Activated naive CD4-positive, alpha-beta T cell treated with anti-CD3 and anti-CD28 coated beads, Interleukin-2, amount 50 U/mL, for 24 hours (primary cell): ENCODE results near the gene SMPDL3B.

Experiments
- H3K27ac Mint-ChIP-seq: one replicate; pipeline ENCODE4 v1.8.0; 2021; ENCODE audit warnings: mild to moderate bottlenecking, mixed read lengths
- H3K27me3 Mint-ChIP-seq: one replicate; pipeline ENCODE4 v1.8.0; 2021; ENCODE audit warnings: mixed read lengths
- H3K36me3 Mint-ChIP-seq: one replicate; pipeline ENCODE4 v1.8.0; 2021; ENCODE audit warnings: mixed read lengths
- H3K4me1 Mint-ChIP-seq: one replicate; pipeline ENCODE4 v1.8.0; 2021; ENCODE audit warnings: mixed read lengths
- H3K4me3 Mint-ChIP-seq: one replicate; pipeline ENCODE4 v1.8.0; 2021; ENCODE audit warnings: mild to moderate bottlenecking, mixed read lengths
- H3K9me3 Mint-ChIP-seq: one replicate; pipeline ENCODE4 v1.8.0; 2021; ENCODE audit warnings: mixed read lengths

Gene SMPDL3B

DNA sequence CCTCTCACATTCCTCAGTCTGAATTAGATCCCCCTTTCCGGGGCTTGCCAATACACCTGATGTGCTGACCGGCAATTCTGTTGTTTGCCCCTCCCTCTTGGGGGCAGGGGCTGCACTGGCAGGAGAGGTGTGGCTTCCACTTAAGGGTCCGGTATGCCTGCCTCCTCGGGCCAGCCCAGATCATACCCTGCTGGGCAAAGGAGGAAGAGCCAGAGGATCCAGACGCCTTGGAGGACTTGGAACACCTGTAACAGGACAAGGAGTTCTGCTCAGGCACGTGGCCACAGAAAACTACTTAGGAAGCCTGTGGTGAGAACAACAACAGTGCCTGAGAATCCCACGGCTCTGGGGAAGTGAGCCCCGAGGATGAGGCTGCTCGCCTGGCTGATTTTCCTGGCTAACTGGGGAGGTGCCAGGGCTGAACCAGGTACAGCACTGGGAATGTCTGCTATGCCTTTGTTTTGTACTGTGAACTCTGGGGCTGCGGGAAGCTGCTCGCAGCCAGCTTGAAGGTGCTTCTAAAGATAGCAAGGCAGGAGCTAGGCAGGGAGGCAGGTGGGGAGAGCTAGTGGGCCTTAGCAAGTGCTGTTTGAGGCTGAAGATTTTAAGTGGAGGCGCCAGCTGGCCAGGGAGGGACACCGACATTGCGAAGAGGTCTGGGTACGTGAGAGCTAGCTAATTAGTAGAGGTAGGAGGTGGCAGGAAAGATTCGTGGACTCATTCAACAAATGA, at the start of gene SMPDL3B:
Gene SMPDL3B, plus strand, starts transcription at position 183 of the 732 bp plus-strand sequence. Its CDS starts 184 bp downstream, at position 367.
- H3K4me1 Mint-ChIP-seq: peaks cover 17% of the 10 kb centered on the region
- peak within 1 kb of the TSS; percentile 31 for H3K27ac Mint-ChIP-seq
- peak within 1 kb of the TSS; percentile 82 for H3K4me3 Mint-ChIP-seq
- no peaks in the 10 kb centered on the region for H3K9me3 Mint-ChIP-seq
- peaks cover 7% of the 10 kb centered on the region for H3K27me3 Mint-ChIP-seq
- H3K36me3 Mint-ChIP-seq: no peaks in the 10 kb centered on the region

- peaks cover 71% of the 10 kb centered on the region for H3K4me1 Mint-ChIP-seq
Measured at GRCh38 chr1:27885114-27885528, 49.7 kb upstream of the SMPDL3B start.

DNA sequence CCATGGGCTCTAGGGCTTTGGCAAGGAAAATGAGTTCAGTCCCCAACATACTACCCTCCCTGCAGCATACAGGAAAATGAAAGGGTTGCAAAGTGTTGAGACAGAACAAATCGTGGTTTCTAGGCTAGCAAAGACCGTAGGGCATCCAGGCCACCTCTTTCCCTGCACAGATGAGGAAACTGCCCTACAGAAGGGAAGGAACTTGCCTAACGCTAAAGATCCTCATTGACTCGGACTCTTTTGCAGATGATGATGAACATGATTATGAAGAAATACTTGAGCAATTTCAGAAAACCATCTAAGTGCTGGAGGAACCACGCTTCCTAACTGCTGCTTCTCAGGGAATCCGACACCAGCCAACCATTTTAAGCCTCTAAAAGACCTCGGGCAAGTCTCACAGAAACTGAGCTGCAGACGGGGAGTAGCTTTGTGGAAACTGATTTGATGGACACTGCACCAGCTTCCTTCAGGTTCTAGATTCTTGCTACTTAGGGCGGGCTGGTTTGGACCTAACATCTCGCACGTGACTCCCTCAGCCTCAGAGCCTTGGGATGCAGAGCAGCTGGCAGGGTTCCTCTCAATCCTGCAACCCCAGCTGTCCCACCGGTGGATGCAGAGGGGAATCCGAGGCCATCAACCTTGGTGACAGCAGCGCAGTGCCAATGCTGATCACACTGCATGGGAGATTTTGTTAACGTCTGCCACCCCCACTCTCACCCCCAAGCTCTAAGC, 49.0 kb upstream of the SMPDL3B start:
- Mint-ChIP-seq H3K27me3 (no peaks in the 10 kb centered on the region), H3K9me3 (no peaks in the 10 kb centered on the region), H3K4me1 (peaks cover 78% of the 10 kb centered on the region), H3K27ac (peak overlapping the region; percentile 95), H3K36me3 (peaks cover 19% of the 10 kb centered on the region), H3K4me3 (no peak overlapping the region)

More at GRCh38 chr1:27885114-27885528, 49.7 kb upstream of the SMPDL3B start:
- Mint-ChIP-seq H3K4me3 (no peak overlapping the region), H3K27me3 (no peaks in the 10 kb centered on the region), H3K9me3 (no peaks in the 10 kb centered on the region), H3K36me3 (peaks cover 16% of the 10 kb centered on the region), H3K27ac (peak overlapping the region; percentile 65)

- Mint-ChIP-seq H3K9me3 (no peaks in the 10 kb centered on the region), H3K27ac (peak overlapping the region; percentile 95), H3K4me3 (peak overlapping the region; percentile 15), H3K4me1 (peaks cover 81% of the 10 kb centered on the region), H3K27me3 (no peaks in the 10 kb centered on the region), H3K36me3 (peaks cover 24% of the 10 kb centered on the region)
Measured at GRCh38 chr1:27886353-27886679, 48.5 kb upstream of the SMPDL3B start.

GRCh38 chr1:27886744-27887143, 48.1 kb upstream of the SMPDL3B start:
- Mint-ChIP-seq H3K4me1 (peaks cover 84% of the 10 kb centered on the region), H3K36me3 (peaks cover 27% of the 10 kb centered on the region), H3K27ac (peak overlapping the region; percentile 95), H3K9me3 (no peaks in the 10 kb centered on the region), H3K27me3 (no peaks in the 10 kb centered on the region), H3K4me3 (no peak overlapping the region)

DNA sequence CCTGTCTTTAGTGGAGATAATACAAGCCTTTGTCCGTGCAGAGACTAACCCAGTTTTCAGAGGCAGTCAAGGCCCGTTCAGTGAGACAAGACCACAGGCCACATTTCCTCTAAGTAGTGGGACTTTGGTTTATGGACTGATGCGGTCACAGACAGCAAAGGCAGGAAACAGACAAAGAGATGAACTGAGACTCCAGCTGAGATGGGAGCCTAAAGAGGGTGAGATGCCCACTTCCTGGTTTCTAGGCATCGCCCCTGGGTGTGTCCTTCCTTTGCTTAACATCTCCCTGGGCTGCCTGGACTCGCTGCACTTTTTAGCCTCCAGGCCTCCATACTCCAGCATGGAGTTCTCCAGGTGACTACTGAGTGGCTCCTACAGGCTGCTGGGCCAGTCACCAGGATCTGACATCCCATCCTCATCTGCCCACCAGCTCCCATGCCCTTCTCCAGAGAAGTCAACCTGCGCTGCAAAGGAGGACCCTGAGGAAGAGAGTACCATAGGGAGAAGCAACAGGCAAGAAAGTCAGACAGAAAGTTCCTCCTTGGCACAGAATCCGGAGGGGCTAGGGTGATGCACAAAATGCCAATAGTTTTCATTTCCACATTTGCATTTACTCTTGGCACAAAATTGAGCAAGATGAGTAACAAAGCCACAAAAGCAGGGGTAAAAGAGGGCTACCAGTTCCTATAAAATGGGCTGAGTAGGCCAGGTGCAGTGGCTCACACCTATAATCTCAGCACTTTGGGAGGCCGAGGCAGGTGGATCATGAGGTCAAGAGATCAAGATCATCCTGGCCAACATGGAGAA, 47.4 kb upstream of the SMPDL3B start:
- Mint-ChIP-seq H3K4me1 (peaks cover 88% of the 10 kb centered on the region), H3K9me3 (no peaks in the 10 kb centered on the region), H3K4me3 (peak overlapping the region; percentile 66), H3K36me3 (peaks cover 30% of the 10 kb centered on the region), H3K27ac (peak overlapping the region; percentile 95), H3K27me3 (no peaks in the 10 kb centered on the region)

GRCh38 chr1:27889506-27889905, 45.3 kb upstream of the SMPDL3B start:
- Mint-ChIP-seq H3K27ac (peak overlapping the region; percentile 12), H3K4me3 (peak overlapping the region; percentile 15)

DNA sequence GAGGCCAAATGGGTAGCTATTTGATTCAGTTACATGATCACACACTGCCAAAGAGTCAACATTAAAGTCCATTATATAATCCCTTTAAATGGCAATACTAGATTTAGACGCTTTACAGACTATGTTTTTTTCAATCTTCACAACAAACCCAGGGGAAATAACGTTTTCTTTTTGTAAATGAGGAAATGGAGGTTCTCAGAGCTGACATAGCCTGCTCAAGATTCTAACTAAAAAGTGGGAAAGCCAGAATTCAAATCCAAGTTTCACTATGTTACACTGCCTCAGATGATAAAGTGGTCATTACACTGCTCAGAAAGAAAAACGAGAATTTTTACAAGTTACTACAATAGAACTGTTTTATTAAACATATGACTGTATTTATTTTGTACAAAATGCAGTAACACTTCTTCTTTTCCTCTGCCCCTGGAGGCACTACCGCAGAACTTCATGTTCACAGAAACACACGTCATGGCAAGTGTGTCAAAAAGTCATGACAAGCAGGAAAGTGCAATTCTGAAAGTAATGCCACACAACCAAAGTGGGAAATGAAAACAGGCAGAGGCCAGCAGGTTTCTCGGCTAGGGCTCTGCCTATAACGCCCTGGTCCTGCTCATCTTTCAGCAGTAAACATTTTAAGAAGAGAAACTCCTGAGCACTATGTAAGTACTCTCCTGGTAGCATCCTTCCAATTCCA, 43.5 kb upstream of the SMPDL3B start:
- Mint-ChIP-seq H3K4me1 (peaks cover 66% of the 10 kb centered on the region), H3K36me3 (peaks cover 33% of the 10 kb centered on the region)

More at GRCh38 chr1:27889506-27889905, 45.3 kb upstream of the SMPDL3B start:
- Mint-ChIP-seq H3K36me3 (peaks cover 32% of the 10 kb centered on the region), H3K27me3 (no peaks in the 10 kb centered on the region), H3K4me1 (peaks cover 75% of the 10 kb centered on the region), H3K9me3 (no peaks in the 10 kb centered on the region)

DNA sequence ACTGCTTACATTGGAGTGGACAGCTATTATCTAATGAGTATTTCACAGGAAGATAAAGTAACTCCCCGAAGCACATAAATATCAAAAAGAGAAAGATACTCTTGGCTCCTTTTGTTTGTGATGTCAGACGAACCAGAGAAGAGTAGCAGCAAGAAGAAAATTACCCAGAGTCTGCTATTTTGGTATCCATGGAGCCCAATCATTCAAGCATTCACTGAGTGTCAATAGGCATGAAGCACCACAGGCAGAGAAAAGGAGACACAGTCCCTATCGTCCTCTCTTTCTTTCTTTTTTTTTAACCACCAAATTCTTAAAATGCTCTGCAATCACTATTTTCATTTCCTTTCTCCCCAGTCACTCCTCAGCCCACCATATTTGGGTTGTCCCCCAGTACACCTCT, 40.3 kb upstream of the SMPDL3B start:
- Mint-ChIP-seq H3K4me3 (no peak overlapping the region), H3K36me3 (peaks cover 29% of the 10 kb centered on the region), H3K4me1 (peaks cover 40% of the 10 kb centered on the region), H3K27me3 (no peaks in the 10 kb centered on the region), H3K9me3 (no peaks in the 10 kb centered on the region), H3K27ac (peak overlapping the region; percentile 69)

More for the DNA sequence above, 43.5 kb upstream of the SMPDL3B start:
- Mint-ChIP-seq H3K9me3 (no peaks in the 10 kb centered on the region), H3K27me3 (no peaks in the 10 kb centered on the region), H3K4me3 (peak overlapping the region; percentile 37), H3K27ac (peak overlapping the region; percentile 82)

DNA sequence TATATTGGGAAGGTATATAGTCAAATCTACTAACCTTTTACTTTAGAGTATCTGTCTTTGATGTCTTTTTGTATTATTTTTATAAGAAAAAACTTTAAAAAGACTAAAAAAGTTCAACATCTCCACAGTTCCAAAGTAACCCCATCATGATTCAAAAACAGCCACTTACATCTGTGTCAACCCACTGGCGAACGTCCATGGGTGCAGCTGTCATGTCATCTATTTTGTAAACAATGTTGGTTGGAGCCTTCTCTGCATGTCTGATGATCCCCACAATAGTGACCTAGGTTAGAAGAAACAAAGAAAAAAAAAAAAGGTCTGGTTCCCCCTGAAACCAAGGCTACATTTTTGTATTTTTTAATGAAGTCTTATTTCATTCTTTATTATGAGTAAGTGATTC, 28.0 kb upstream of the SMPDL3B start:
- no peaks in the 10 kb centered on the region for H3K9me3 Mint-ChIP-seq
- no peak overlapping the region for H3K4me3 Mint-ChIP-seq
- peaks cover 13% of the 10 kb centered on the region for H3K4me1 Mint-ChIP-seq
- no peak overlapping the region for H3K27ac Mint-ChIP-seq
- H3K27me3 Mint-ChIP-seq: no peaks in the 10 kb centered on the region
- peaks cover 5% of the 10 kb centered on the region for H3K36me3 Mint-ChIP-seq

- peaks cover 6% of the 10 kb centered on the region for H3K36me3 Mint-ChIP-seq
- no peaks in the 10 kb centered on the region for H3K27me3 Mint-ChIP-seq
- H3K9me3 Mint-ChIP-seq: no peaks in the 10 kb centered on the region
- peak overlapping the region; percentile 57 for H3K4me3 Mint-ChIP-seq
- H3K27ac Mint-ChIP-seq: peak overlapping the region; percentile 90
- peaks cover 26% of the 10 kb centered on the region for H3K4me1 Mint-ChIP-seq
Measured at GRCh38 chr1:27912429-27912828, 22.4 kb upstream of the SMPDL3B start.

DNA sequence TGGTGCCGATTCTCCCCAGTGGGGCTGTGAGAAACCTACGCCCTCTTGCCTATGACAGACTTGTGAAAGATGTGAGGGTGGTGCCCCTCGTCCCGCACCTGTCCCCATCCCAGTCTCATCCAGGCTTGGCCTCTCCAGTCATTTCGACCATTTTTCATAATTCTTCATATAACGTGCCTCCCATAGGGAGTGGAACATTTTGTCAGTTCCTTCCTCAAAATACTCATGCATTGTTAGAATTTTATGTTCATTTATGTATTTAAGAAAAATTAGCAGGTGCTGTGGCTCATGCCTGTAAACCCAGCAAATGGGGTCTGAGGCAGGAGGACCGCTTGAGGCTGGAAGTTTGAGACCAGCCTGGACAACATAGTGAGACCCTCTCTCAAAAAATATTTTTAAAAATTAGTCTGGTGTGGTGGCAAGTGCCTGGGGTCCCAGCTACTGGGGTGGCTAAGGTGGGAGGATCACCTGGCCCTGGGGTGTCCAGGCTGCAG, 19.7 kb upstream of the SMPDL3B start:
- Mint-ChIP-seq H3K27me3 (no peaks in the 10 kb centered on the region), H3K4me3 (peak overlapping the region; percentile 99)

GRCh38 chr1:27922272-27922671, 12.5 kb upstream of the SMPDL3B start:
- Mint-ChIP-seq H3K27ac (no peak overlapping the region), H3K36me3 (no peaks in the 10 kb centered on the region), H3K4me3 (no peak overlapping the region), H3K27me3 (no peaks in the 10 kb centered on the region), H3K4me1 (no peaks in the 10 kb centered on the region), H3K9me3 (no peaks in the 10 kb centered on the region)

More for the DNA sequence above, 19.7 kb upstream of the SMPDL3B start:
- peak overlapping the region; percentile 99 for H3K27ac Mint-ChIP-seq
- peaks cover 23% of the 10 kb centered on the region for H3K4me1 Mint-ChIP-seq
- no peaks in the 10 kb centered on the region for H3K9me3 Mint-ChIP-seq
- H3K36me3 Mint-ChIP-seq: peaks cover 4% of the 10 kb centered on the region

DNA sequence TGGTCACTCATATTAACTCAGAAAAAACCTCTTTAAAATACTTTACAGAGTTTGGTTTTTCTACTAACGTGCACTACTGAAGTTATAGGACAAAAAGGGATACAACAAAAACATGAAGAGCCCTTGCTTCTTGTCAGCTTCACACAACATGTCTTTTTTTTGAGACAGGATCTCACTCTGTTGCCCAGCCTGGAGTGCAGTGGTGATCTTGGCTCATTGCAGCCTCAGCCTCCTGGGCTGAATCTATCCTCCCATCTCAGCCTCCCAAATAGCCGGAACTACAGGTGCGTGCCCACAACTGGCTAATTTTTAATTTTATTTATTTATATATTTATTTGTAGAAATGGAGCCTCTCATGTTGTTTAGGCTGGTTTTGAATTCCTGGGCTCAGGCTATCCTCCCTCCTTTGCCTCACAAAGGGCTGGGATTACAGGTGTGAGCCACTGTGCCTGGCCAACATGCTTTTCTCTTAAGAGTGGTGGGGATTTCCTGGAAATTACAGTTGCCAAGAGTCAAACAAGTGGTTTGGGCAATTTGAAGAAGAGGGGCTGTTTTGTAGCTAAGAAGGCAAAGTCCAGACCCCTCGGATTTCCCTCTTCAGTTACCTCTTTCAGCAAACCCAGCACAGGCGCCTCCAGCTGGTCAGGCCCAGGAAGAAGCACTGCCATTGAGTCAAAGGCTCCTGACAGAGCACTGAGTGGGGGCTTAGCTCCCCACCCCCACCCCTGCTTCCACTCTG, 6.4 kb upstream of the SMPDL3B start:
- H3K36me3 Mint-ChIP-seq: no peaks in the 10 kb centered on the region
- no peak overlapping the region for H3K4me3 Mint-ChIP-seq
- peaks cover 4% of the 10 kb centered on the region for H3K4me1 Mint-ChIP-seq
- no peak overlapping the region for H3K27ac Mint-ChIP-seq
- peaks cover 2% of the 10 kb centered on the region for H3K27me3 Mint-ChIP-seq
- no peaks in the 10 kb centered on the region for H3K9me3 Mint-ChIP-seq
